Measurements from ENCODE around the gene C1QTNF1. TPM values are rescaled to one million over a fixed set of nuclear protein-coding genes. Genes with fewer than 3 reads are reported as not detected.

Gene C1QTNF1, protein sequence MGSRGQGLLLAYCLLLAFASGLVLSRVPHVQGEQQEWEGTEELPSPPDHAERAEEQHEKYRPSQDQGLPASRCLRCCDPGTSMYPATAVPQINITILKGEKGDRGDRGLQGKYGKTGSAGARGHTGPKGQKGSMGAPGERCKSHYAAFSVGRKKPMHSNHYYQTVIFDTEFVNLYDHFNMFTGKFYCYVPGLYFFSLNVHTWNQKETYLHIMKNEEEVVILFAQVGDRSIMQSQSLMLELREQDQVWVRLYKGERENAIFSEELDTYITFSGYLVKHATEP
- total RNA-seq: not detected in 2 replicates

DNA sequence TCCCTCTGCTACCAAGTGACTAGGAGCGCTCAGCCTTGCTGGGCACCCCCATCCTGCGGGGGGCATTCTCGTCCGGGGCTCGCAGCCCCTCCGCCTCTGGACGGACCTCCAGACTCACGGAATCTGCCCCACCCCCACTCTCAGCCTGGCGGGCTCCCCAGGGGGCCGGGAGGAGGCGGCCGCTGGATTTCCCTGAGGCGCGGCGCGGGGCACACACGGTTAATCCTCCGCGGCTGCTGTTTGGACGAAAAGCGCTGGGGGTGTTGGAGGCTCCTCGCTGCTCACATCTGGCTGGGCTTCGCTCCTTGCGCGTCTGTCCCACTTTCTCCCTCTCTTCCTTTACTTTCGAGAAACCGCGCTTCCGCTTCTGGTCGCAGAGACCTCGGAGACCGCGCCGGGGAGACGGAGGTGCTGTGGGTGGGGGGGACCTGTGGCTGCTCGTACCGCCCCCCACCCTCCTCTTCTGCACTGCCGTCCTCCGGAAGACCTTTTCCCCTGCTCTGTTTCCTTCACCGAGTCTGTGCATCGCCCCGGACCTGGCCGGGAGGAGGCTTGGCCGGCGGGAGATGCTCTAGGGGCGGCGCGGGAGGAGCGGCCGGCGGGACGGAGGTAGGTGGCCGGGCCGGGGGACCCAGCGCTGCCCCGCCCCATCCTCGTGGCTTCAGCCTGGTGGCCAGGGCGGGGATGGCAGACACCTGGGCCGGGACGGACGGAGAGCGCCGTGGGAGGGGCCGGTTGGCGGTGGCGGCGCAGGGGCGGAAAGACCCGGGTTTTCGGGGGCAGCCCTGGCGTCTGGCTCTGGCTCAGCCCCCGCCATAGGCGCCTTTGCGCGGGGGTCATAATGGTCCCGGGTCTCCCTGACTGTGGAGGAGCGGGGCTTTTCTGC is at the start of gene C1QTNF1:
C1QTNF1 (plus strand) TSS at position 284 of the 886 bp plus-strand sequence. CDS start 19,800 bp downstream, outside the sequence.
- intact Hi-C loops (cut with micrococcal nuclease): no loop called here

DNA sequence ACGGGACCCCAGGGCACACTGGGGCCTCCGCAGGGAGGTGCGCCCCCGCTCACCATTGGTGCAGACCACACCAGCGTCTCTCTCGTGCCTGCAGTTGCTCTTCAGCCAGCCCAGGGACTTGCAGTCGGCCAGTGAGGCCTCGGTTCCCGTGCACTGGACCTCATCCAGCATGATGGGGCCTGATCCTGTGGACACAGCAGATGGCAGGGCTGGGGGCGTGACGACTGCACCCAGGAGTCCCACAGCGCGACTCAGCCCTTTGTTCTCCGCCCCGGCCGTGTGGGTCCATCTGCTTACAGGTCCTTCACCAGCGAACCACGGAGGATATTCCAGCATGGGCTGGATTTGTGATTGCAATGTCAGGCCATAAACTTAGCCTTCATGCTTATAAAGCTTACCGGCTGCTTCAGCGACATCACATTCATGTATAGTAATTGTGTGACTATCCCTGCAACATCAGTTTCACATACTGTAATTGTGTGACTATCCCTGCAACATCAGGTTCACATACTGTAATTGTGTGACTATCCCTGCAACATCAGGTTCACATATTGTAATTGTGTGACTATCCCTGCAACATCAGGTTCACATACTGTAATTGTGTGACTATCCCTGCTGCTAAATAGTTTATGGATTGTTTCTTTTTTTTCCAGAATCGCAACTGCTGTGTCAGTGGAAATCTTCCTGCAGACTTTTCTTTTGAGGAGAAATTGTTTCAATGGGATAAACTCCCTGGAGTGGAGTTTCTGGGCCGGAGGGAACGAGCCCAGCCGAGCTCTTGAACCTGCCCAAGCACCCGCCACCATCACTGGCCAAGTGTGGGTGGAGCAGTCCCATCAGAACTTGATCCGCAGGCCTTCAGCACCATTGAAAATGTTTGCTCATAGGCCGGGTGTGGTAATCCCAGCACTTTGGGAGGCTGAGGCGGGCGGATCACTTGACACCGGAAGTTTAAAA is 49.1 kb upstream of the C1QTNF1 start:
- intact Hi-C loops (cut with micrococcal nuclease): loop anchor here (1.0 kb wide), 1 partner anchor 110 kb away; no protein-coding TSS in a partner anchor

DNA sequence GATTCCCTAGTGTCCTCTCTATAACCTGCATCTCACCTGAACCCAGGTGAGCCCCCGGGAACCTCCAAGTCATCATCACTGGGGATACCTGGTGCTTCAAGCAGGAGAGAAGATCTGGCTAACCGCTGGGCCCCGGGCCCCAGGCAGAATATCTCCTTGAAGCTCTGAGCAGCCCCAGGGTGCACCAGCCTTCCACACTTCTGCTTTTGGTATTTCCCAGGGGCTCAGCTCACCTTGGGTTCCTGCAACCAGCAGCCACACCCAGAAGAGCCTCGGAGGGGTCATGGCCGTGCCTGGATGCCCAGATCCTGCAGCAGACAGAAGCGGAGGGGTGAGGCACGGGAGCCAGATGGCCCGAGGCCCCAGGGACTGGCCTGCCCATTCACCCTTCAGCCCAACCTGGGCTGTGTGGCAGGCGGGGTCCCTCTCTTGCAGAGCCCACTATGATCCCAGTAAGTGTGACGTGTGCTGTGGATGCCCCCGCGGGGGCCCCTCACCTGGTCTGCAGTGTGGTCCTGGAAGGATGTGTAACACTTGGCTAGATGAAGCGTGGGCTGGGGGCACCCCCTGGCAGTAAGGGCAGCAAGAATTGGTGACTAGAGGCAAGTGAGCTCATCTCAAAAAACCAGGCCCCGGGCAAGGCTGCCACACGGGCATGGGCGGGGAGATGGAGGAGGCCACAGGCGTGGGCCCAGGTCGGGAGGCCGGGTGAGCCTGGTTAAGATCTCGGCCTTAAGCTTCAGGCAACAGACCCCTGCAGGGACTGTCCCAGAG is 46.9 kb upstream of the C1QTNF1 start:
- intact Hi-C loops (cut with micrococcal nuclease): no loop called here

DNA sequence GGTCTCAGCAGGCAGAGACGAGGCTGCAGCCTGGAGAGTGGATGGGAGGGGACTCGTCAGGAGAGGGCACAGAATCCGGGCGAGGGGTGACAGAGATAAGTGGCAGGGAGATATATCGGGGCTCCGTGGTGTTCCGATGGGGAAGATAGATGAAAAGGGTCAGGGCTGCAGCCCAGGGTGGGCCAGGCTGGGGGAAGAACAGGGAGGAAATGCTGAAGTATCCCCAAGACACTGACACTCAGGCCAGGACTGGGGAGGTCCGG is 46.4 kb upstream of the C1QTNF1 start:
- intact Hi-C loops (cut with micrococcal nuclease): no loop called here

DNA sequence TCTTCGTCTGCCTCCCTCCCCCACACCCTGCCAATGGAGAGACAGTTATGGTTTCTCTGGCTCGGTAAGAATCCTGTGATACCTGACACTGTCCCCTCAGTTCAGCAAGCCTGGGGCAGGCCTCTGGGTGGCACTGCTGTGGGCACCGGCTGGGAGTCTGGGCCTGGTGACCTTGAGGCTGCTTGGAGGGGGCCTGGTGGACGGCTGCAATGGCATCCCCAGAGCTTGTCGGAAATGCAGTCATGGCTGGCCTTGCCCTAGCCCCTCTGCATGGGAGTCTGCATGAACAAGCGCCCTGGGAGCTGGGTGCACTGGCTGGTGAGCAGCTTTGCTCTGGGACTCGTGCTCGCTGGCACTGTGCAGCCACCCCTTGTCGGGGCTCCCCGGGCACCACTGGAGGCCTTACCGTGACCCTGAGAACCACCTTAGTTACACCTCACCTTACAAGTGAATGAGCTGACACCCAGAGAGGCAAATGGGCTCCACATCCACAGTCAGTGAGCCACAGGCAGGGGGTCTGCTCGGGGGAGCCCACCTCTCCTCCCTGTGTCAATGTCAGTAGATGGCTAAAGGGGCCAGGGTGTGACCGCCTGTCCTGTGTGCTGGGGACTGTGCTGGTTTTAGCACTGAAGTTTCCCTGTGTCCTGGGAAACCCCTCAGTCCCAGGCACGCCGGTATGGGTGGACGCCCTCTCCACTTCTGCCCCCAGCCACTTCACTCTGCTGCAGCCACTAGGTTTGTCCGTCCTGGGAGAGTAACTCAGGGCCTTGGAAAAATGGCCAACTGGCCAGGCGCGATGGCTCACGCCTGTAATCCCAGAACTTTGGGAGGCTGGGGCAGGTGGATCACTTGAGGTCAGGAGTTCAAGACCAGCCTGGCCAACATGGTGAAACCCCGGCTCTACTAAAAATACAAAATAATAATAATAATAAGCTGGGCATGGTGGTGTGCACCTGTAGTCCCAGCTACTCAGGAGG is 45.7 kb upstream of the C1QTNF1 start:
- intact Hi-C loops (cut with micrococcal nuclease): no loop called here

DNA sequence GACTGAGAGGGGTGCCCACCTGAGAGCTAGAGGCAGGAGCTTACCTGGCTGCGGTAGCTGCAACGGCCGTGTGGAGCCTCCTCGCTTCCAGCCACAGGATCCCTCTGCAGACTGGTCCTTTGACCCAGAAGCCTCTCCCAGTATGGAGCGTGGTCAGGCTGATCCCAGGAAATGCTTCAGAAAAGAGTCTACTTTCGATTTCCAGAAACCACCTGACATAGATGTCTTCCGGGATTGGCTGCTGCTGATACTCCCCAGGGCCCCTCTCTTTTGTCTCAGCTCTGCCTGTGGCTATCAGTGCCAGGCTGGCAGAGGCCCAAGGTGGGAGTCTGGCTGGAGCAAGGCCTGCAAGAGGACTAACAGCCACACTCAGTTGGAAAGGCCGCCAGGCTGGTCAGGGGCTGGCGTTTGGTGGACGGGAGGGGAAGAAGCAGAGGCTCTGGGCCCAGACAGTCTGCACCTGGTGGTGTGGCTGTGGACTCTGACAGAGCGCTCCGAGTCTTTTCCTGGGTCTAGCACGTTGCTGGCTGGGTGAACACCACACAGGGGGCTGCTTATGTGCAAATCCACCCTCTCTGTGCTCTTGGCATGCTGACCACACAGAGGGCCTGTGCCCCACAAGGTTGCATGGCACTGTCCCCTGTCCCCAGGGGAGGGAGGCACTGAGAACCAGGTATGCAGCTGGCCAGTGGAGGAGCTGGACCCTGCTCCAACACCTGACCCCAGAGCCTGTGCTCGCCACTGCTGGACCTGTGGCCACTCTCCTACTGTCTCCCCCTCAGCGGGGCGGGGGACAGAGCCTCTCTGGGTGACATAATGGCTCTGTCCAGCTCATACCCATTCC is 44.0 kb upstream of the C1QTNF1 start, which contains the start of gene LGALS3BP:
LGALS3BP (minus strand) TSS at position 144 of the 844 bp plus-strand sequence. CDS start 2,732 bp downstream, outside the sequence.
- intact Hi-C loops (cut with micrococcal nuclease): no loop called here

DNA sequence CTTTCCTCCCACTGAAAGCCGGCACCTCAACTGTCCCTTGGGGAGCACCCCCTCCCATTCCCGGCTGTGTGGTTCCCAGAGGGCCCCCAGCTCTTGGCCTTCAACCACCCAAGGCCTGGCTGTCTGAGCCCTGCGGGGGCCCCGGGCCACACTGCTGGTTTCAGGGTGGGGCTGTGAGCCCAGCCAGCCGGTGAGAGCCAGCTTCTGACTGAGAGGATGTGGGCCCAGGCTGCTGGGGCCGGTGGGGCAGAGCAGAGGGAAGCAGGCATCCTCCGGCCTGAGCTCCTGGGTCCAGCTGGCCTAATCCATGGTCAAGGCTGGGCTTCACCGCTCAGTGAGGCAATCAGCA is 43.4 kb upstream of the C1QTNF1 start:
- intact Hi-C loops (cut with micrococcal nuclease): no loop called here

DNA sequence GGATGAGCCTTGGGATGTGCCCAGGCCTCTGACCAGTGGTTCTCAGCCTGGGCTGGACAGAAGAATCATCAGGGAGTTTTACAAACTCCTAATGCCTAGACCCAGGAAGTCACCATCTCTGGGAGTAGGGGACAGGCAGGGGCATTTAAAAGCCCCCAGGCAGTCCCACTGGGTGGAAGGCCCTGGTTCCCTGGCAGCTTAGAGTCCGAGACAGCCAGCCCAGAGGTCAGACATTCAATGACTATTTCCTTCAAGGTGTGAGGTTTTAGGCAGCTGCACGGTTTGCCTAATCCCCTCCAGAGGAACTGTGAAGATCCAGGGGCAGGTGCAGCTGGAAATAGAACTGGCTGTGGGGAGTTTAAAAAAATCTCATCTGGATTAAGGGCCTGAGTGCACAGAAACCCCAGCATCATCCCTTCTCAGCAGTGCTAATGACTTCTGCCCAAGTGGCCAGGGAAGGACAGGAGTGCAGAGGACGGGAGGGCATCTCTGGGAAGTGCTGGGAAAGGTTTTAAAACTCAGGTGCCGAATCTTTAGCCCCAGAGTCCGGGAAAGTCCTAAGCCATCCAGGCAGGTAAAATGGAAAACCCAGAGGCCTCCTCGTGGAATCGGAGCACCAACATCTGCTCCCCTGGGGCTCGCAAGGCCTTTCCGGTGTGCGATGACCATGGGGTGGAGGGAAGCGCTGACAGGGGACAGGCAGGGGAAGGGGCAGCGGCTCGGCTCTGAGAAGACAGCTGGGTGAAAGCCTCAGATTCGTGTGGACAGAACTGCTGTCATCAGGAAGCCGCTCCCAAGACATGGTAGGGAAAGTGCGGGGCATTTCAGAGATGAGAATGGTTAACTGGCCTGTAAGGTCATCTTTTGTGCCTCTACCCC is 42.7 kb upstream of the C1QTNF1 start:
- intact Hi-C loops (cut with micrococcal nuclease): no loop called here

DNA sequence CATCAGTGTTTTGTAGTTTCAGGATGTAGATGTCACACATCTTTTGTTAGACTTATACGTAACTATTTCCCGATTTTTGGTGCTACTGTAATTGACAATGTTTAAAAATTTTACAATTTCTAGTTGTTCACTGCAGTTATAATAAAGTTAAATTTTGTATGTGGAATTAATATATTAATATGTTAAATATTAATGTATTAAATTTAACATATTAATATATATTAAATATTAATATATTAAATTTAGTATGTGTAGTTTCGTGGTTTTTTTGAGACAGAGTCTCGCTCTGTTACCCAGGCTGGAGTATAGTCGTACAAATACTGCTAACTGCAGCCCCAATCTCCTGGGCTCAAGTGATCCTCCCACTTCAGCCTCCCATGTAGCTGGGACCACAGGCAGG is 38.6 kb upstream of the C1QTNF1 start:
- intact Hi-C loops (cut with micrococcal nuclease): no loop called here

DNA sequence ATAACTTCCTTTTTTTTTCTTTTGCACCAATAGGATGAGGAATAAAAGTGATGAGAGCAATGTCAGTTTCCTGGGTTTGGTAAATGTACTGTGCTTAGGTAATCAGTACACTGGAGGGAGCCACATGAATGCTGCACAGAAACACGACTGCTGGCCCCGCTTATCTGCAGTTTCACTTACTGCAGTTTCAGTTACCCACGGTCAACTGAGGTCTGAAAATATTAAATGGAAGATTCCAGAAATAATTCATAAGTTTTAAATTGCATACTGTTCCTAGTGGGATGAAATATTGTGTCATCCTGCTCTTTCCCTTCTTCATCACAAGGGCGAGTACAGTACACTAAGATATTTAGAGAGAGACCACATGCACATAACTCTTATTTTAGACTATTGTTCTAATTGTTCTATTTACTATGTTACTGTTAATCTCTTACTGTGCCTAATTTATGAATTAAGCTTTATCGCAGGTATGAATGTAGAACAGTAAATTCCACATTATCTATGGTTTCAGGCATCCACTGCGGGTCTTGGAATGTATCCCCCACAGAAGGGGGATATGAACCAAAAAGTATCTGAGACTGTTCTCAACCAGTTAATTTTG is 37.8 kb upstream of the C1QTNF1 start:
- intact Hi-C loops (cut with micrococcal nuclease): no loop called here

DNA sequence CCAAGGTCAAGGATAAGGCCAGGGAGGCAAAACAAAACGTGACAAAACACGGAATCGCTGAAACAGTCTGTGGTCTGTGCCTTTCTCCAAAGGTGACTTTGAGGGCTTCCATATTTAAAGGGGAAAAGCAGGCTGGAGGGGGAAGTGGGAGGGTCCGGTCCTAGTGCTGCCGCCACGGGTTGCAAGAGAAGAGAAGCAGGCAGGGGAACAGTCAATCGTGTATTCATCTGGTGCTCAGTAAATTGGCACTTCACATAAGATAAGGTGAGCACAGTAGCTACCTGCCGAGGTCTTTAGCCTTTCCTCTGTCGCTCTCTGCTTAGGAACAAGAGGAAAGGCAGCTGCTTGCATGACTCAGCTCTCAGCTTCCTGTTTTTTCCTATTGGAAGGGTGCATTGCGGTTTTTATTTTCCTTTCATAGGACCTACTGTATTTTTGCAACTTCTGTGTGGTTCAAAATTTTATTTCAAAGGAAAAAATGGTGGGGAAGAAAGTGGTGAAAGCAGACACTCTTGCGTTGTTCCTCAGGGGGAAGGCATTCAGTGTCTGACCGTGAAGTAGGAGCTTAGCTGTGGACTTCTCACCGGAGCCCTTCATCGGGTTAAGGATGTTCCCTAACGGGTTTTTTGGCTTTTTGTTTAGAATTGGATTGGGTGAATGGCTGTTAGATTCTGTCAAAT is 37.2 kb upstream of the C1QTNF1 start:
- intact Hi-C loops (cut with micrococcal nuclease): no loop called here

DNA sequence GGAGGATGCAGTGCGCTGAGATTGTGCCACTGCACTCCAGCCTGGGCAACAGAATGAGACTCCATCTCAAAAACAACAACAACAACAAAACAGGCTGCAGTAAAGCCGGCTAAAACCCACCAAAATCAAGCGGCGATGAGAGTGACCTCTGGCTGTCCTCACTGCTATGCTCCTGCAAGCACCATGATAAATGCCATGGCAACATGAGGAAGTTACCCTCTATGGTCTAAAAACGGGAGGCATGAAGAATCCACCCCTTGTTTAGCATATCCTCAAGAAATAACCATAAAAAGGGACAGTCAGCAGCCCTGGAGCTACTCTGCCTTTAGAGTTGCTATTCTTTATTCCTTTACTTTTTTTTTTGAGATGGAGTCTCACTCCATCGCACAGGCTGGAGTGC is 35.8 kb upstream of the C1QTNF1 start:
- intact Hi-C loops (cut with micrococcal nuclease): no loop called here

DNA sequence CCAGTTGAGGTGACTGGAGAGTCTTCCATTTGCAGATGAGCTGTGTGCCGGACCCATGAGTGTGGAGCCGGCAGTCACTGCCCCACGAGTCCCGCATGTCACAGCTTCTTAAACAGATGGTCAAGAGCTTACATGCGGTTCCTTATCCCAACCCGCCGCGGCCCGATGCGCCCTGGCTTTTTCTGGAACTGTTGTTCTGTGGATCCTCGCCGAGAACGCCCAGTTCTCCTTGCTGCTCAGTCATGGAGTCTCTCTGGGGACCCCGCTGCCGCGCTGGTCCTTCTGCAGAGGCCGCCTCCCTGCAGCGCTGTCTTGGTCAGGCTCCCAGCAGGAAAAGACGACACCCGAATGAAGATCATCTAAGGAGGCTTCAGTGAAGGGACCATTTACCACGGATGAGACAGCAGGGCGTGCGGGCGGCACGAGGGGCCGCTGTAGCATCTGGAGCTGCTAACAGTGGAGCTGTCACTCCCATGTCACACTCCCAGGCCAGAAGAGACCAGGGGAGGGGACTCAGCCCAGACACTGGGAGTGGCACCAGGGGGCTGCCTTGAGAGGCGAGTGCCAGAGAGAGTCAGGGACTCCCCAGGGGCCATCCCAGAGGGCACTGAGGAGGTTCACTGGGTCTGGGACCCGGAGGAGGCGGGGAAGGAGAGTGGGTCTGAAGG is 33.5 kb upstream of the C1QTNF1 start:
- intact Hi-C loops (cut with micrococcal nuclease): no loop called here

DNA sequence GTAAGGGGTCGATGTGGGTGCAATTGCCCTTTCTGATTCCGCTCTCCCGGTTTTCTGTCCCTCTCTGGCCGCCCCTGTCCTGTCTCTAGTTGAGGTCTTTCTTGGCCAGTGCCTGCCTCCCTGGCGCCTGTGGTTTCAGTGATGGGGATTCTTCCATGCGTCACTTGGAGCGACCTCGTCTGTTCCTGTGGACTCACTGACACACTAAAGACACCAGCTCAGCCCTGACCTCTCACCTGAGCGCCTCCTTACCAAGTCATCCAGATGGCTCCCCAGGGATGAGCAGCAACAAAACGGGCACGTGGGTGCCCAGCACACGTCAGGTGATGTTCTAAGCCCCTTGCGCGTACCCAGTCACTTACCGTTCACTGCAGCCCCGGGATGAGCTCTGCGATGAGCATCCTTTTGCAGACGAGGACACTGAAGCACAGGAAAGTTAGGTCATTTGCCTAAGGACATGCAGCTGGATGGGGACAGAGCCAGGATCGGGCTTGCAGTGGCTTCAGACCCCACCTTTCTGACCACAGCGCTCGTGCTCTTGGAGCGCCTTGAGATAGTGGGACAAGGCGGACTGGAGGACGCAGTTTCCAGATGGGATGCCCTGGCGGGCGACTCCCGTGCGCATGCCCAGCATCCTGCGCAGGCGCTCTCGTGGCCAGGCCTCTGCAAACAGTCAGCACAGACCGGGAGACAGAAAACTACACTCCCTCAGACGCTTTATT is 32.8 kb upstream of the C1QTNF1 start:
- intact Hi-C loops (cut with micrococcal nuclease): no loop called here

DNA sequence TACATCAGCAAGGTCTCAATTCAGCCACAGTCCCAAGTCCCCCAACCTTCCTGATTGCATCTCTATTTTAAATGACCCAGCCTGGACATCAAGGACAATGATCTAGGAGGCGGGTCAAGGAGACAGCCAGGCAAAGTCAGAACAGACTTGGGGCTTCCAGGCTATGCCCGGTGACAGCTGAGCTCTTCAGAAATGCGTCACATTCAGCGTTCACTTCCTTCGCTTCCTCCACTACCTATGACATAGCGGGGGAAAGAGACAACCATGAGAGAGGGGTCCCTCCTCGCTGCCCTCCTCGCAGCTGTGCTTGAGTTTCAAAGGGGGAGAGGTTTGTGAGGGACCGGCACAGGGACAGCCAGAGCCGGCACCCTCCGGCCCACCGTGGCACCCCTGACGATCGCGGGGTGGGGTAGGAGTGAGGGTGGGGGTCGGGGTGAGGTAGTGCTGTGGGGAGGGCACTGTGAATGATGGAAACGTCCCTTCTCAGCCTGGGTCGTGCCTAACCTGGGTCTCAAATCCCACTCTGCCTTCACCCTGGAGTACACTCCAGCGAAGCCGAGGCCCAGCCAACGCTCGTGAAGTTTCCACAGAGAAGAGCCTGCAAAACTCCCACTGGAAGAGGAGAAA is 31.9 kb upstream of the C1QTNF1 start:
- intact Hi-C loops (cut with micrococcal nuclease): no loop called here
